GM19452 (cell line): ENCODE data around the gene DNM2.

Experiments
- ATAC-seq: cut with Tn5 transposase; IDR thresholded peaks from one replicate; pipeline ENCODE4 v1.9.1; 2021; ENCODE audit not compliant: unreplicated experiment

DNM2 gene

GRCh38 chr19:10690341-10690781 lies 27.5 kb upstream of the DNM2 start:
- no peak for ATAC-seq

GRCh38 chr19:10691178-10691881 lies 26.5 kb upstream of the DNM2 start:
- ATAC-seq: no peak

- no peak for ATAC-seq
Observed at GRCh38 chr19:10691883-10692282, 26.0 kb upstream of the DNM2 start.

GRCh38 chr19:10692673-10693264 lies 25.1 kb upstream of the DNM2 start:
- no peak for ATAC-seq

GRCh38 chr19:10694706-10695307 lies 23.1 kb upstream of the DNM2 start:
- ATAC-seq: no peak

- ATAC-seq: peak; percentile 76
Observed at GRCh38 chr19:10695401-10696398, 22.2 kb upstream of the DNM2 start.

- ATAC-seq: no peak
Observed at GRCh38 chr19:10699650-10700335, 18.1 kb upstream of the DNM2 start.

GRCh38 chr19:10701955-10702525 lies 15.8 kb upstream of the DNM2 start:
- ATAC-seq: peak; percentile 24

GRCh38 chr19:10706990-10707389 lies 10.9 kb upstream of the DNM2 start:
- no peak for ATAC-seq

- no peak for ATAC-seq
Observed at GRCh38 chr19:10707440-10707839, 10.4 kb upstream of the DNM2 start.

- ATAC-seq: no peak
Observed at GRCh38 chr19:10708291-10708690, 9.6 kb upstream of the DNM2 start.

- ATAC-seq: no peak
Observed at GRCh38 chr19:10712045-10712444, 5.8 kb upstream of the DNM2 start.

- no peak for ATAC-seq
Observed at GRCh38 chr19:10712754-10713153, 5.1 kb upstream of the DNM2 start.

- ATAC-seq: no peak
Observed at GRCh38 chr19:10713317-10713716, 4.6 kb upstream of the DNM2 start.

GRCh38 chr19:10717054-10717355 lies 874 bp upstream of the DNM2 start:
- no peak for ATAC-seq

- ATAC-seq: peak; percentile 19
Observed at GRCh38 chr19:10718205-10719196, 622 bp downstream of the DNM2 start.

GRCh38 chr19:10719466-10719961 lies 1.6 kb downstream of the DNM2 start:
- no peak for ATAC-seq

- ATAC-seq: no peak
Observed at GRCh38 chr19:10720607-10721125, 2.8 kb downstream of the DNM2 start.

GRCh38 chr19:10723591-10723990 lies 5.7 kb downstream of the DNM2 start:
- no peak for ATAC-seq
